GM18858 (cell line): ENCODE data around the gene KLHL22.
"Not testable (repeated sequence)": the region's sequence is repeated elsewhere in the genome, so short reads cannot be mapped to it uniquely, and the experiment has no call there.

ENCODE experiments used
- ATAC-seq: cut with Tn5 transposase; IDR thresholded peaks from one replicate; pipeline ENCODE4 v1.9.1; 2021; ENCODE audit not compliant: unreplicated experiment

The KLHL22 gene

DNA sequence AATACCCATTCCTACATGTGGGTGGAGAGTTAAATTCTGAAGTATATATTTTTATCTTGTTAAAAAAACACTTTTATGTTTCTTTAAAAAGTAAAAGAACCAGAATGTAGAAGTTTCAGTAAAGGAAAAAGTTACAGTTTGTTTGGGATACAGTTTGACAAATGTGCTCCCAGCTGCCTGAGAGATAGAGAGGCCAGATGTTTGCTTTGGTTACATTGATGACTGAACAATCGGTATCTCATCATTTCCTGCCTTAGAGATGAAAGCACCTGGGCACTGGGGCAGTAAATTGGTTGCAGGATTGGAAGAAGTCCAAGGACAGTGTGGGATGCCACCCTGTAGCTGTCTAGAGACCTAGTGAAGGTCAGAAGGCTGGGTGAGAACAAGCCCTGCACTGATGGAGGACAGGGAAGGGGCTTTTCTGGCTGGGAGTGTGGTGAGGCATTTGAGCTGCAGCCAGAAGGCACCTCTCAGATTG is 28.4 kb upstream of the KLHL22 start:
- ATAC-seq = no peak

DNA sequence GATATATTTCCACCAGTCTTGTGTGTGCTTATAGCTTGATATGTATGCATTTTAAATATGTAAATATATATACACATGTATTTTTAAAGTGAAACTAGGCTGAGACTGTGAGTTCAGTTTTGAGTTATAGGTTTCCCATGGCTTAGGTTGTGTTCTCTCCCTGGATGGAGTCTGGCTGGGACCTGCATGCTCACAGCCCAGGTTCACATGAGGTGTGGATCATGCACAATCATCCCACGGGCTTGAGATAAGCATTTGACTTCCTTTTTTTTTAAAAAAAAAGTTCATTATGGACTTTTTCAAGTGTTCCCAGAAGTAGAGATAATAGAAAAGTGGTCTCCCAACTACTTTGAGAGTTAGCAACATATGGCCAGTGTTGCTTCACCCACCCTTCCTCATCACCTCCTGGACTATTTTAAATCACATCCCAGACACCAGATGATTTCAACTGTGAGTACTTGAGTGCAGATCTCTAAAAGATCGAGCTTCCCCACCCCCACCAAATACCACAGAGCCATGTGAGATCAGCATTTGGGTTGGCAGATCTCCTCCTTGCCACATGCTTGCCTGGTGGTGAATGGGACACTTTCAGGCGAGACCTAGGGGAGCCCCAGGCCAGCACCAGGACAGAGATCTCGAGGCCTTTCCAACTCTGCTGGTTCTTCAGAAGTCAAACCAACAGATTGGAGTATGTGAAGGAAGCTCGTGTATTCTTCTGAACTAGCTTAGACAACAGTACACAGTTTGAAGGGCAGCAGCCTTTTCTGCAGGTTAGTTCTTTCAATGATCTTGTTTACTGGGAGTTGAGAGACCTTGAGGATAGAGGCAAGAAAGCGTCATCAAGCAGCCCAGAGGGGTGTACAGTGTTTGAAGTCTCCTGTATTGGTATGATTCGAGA is 27.7 kb upstream of the KLHL22 start:
- ATAC-seq = no peak

DNA sequence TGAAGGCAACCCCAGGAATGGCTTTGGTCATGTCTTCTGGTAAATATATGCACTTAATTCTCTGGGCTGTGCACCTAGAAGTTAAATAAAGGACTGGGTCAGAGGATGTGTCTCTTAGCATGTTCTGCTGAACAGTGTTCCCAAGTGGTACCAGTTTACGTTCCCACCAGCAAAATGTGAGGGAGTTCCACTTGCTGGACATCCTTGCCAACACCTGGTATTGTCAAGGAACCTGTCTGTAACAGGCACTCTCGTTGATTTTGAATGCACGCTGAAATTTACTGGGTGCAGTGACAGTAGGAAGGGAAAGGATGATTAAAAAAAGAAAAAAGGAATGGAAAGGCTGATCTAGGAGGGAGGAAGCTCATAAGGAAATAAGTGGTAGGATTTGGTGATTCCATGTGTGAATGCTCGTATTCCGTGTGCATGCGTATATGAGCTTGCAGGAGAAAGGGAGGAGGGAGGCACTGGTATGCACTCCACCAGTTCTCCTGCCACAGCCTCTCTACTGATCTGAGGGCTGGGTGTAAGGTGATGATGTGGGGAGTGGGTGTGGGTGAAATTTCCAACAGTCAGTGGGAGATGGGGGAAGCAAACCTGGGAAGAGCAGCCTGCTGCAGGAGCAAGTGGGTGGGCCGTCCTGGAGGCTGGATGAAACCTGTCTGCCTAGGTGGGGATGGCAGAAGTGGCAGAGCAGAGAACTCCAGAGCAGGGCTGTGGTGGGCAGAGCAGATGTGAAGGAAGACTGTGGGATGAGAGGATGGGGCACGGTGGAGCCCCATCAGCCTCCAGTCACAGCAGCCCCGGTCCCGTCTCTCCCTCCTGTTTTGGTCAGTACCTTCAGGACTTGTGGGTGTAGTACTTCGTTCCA is 26.8 kb upstream of the KLHL22 start:
- ATAC-seq = no peak

DNA sequence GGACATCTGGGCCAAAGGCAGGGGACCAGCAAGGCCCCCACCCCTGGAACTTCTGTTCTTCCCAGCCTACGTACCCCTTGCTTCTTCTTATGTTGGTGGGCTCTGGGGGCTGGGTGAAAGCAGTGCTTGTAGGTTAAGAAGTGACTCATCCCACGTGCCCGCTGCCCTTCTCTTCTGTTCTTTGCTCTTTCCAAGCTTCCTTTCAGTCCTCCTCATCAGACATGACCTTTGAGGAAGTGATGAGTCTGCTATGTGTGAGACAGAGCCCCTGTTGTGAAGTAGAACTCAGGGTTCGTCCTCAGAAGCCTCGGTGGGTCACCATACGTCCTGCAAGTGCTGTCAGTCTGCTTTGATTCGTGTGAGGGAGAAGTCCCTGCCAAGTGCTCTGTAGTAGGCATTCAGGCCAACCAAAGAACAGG is 24.5 kb upstream of the KLHL22 start:
- no peak for ATAC-seq

DNA sequence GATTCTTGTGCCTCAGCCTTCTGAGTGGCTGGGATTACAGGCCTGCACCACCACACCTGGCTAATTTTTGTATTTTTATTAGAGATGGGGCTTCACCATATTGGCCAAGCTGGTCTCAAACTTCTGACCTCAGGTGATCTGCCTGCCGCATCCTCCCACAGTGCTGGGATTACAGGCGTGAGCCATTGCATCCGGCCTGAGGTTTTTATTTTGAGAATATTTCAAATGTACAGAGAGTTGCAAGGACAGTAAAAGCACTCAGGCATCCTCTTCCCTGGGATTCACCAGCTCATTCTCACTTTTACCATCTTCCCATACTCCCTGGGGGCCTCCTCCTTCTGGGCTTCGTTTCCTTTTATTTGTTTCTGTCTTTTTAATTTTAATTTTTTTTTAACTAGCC is 24.0 kb upstream of the KLHL22 start:
- ATAC-seq = no peak

DNA sequence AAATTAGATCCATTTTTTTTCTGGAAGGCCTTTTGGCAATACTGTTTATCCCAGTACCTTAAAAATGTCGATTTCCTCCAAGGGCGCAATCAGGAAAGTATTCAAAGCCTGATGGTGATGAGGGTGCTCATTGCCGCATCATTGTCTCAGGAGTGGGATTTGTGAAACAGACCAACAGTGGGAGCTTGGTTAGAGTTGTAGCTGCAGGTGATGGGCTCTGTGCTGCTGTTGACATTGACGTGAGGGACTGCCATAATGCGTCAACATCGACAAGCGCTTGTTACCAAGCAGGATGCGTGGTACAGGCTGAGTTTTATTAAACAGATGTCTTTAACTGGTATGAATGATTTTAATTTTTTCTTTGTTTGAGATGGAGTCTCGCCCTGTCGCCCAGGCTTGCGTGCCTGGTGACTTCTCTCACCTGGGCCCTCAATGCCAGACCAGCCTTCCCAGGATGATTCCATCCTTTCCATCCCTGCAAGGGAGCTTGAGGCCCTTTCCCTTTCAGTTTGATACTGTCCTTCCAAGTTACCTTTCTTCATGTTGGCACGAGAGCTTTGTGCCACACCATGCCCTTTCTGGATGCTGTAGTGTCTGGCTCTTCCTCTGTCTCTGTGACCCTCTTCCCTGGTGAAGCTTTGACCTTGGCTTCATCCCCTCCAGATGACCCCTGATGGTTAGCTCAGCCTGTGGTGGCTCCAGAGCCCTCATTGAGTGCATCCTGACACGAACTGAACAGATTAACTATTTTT is 22.4 kb upstream of the KLHL22 start:
- ATAC-seq = no peak

DNA sequence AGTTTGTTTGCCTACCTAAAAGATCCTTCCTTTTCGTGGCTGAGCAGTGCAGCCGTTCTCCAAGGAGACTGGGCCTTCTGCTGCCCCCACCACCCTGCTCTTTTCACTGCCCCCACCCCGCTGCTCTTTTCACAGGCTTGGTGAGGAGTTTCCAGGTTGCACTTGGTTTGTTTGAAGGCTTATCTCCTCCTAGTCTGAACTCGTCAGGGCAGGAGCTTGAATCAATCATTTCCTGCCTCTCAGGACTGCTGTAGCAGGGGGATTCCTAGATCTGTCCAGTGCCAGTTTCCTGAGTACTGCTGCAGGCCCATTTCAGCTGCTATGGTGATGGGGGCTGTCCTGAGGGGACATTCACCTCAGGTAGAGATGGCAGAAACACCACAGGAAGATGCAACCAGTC is 21.8 kb upstream of the KLHL22 start:
- no peak for ATAC-seq

DNA sequence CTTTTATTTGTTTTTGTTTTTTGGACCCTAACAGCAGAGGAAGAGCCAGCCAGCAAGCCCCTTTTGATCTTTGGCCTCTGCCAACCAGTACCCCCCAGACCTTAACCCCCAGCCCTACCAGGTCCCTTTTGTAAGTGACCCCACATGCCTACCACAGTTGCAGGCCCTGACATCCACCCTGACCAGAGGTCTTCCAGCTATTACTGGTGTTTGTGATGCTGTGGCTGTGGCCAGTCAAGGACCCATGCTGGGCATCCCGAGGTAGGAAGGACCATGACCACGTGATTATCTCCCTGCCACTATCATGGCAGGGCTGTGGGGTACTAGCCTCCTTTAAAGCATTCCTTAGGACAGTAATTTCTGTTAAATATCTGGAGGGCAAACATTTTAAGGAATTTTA is 20.8 kb upstream of the KLHL22 start:
- no peak for ATAC-seq

DNA sequence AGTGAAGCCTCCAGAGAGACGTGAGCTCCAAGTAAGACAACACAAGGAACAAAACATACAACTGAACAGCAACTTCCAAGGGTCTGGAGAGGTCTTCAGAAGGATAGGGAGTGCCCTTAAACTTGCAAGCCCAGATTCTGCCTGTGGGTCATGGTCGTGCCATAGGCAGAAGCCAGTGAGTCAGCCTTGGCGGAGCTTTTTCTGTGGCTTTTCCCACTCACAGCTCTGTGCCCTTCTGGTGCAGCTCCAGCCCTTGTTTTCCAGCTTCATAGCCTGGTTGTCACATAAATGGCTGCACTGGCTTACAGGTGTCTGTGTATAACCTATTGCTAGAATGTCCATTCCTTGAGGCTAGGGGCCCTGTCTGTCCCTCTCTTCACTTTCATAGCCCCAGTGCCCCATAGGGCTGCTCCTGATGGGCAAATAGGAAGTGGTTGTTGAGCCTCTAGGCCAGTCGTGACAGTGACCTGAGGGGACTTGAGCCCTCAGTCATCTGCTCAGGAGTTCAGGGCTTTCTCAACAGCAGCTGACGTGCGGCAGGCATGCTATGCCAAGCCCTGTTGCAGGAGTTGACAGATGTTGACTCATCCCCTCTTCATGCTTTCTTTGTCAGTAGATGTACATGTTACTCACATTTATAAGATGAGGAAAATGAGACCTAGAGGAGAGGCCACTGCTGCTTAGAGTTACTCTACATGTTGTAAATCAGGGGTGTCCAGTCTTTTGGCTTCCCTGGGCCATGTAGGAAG is 19.2 kb upstream of the KLHL22 start:
- no peak for ATAC-seq

DNA sequence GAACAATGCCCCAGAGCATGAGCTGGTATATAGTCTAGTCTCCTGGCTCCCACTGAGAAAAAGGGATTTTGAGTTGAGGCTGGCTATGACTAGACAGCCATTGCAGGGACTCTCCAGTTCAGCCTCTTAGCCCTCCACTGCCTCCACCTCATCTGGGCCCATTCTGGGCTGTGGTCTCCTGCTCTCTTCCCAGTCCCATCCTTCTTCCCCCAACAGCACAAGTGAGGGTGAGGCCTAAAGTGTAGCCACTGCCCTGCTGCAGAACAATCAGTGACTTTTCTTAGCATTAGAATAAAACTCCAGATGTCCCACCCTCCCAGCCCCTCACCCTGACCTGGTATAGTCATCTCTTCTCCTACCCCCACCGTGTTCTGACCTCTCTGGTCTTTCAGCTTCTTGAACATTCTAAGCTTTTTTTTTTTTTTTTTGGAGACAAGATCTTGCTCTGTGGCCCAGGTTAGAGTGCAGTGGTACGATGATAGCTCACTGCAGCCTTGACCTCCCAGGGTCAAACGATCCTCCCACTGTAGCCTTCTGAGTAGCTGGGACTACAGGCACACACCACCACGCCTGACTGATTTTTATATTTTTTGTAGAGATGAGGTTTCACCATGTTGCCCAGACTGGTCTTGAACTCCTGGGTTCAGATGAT is 16.1 kb upstream of the KLHL22 start:
- no peak for ATAC-seq

DNA sequence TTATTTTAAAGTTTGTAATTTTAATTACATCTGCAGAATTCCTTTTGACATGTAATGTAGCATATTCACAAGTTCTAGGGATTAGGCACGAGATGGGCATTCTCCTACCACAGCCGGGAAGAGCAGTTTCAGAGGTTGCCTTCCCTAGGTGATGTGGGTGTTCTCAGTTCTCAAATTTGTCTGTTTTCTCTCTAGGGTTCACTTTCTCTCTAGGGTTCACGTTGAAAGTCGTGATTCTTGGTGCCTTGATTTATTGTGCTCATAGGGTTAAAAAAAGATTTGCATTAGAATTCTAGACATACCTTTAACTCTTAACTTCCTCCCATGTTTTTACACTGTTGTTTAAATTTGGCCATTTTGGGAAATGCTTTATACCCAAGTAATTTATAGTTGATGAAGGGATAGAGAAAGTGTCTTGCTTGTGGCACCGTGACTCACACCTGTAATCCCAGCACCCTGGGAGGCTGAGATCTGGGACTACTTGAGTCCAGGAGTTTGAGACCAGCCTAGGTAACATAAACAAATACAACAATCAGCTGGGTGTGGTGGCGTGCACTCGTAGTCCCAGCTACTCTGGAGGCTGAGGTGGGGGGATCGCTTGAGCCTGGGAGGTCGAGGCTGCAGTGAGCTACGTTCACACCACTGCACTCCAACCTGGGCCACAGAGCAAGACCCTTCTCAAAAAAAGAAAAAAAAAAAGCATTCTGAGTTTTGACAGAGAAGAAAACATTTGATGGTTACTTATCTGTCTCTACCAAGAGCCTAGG is 15.4 kb upstream of the KLHL22 start:
- ATAC-seq = no peak

DNA sequence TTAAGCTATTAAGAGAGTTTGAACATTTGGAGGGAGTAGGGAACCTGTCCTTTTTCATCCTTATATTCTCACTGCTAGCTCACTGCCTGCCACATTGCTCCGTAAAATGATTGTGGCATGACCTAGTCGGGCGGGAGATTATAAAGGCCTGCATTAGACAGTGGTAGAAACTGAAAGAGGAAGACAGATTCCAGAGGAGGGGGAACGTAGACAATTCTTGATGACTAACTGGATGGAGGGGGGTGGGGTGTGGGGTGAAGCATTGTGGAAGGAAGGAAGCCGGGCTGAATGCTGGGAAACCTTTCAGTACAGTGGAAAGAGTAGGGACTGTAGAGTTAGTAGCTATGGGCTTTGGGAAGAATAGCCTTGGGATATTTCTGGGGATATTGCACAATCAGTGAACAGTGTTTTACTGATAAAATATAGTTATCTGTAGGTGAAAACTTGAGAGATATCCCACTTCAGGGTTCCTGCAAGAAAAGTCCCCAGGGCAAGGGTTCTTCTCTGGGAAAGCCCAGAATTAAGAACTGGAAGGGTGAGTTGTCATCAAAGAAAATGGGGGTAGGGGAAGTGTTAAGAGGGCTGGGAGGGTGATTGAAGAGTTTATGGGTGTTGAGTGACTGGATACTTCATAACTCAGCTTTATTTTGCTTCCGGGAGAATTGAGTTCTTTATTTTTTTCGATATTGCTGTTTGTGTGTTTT is 13.9 kb upstream of the KLHL22 start:
- no peak for ATAC-seq

DNA sequence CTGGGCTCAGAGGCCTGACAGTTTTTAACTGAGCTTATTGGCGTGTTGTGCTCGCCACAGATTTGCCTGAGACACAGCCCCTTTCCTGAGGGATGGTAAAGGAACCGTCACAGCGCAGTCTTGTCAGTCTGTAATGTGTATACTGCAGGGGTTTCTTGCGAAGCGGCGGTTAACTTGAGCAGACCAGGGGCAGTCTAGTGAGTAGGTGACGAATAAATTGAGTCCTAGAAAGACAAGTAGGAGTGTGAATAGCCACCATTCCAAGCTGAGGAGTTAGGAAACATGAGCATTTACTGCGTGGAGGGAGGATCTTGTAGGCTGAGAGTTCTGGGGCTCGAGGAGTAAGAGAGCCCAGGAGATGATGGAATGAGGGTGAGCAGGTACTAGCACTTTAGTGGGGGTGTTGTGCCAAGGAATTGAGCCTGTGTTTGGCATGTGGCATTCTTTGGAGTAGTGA is 13.2 kb upstream of the KLHL22 start:
- no peak for ATAC-seq

DNA sequence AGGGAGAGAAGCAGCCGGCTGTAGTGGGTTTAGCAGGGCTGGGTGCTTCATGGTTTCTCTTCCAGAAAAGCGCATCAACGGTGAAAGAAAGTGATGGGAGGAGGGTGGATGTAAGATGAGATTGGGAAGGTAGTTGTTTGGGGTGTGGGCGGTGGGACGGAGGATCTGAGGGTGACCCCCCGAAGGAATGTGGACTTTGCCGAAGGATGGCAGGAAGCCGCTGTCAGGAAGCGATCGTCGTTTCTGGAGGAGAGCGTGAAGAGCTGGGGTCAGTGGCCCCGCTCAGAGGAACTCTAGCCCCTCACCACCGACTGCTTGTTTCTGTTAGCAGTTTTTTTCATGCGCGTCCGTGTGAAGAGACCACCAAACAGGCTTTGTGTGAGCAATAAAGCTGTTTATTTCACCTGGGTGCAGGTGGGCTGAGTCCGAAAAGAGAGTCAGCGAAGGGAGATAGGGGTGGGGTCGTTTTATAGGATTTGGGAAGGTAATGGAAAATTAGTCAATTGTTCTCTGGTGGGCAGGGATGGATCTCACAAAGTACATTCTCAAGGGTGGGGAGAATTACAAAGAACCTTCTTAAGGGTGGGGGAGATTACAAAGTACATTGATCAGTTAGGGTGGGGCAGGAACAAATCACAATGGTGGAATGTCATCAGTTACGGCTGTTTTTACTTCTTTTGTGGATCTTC is 12.6 kb upstream of the KLHL22 start:
- ATAC-seq = not testable (repeated sequence)

DNA sequence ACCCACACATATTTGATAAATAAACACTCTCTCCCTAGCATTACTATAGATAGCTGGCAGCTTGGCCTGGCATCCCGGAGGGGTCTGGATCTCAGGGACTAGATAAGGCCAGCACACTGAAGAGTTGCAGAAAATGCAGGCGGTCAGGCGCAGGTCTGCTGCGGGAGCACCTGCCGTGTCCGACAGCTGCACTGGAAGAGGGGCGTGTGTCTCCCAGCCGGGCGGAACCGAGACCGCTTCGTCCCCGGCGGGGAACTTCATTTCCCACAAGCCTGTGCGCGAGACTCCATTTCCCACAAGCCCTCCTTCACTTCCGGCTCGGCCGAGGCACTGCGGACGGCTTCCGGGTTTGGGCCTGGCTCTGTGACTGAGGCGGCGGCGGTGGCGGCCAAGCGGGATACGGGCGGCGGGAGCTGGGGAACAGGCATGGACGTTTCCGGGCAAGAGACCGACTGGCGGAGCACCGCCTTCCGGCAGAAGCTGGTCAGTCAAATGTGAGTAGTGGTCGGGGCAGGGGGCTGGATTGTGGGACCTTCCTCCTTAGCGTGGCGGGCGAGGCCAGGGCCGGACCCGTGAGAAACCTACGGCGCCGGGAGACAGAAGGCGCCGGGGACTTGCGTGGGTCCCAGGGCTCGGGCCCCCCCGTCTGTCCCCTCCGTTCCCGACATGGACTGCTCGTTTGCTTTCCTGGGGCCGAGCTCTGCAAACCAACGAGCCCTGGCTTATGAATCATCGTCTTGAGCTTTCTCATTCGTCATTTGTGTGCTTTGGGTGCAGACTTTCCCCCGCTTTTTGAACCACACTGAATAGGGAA is 11.9 kb upstream of the KLHL22 start, which contains the start of gene MED15:
Gene MED15, plus strand, starts transcription at position 358 of the 814 bp plus-strand sequence. Its CDS starts 69 bp downstream, at position 427.
- ATAC-seq = peak; percentile 63

DNA sequence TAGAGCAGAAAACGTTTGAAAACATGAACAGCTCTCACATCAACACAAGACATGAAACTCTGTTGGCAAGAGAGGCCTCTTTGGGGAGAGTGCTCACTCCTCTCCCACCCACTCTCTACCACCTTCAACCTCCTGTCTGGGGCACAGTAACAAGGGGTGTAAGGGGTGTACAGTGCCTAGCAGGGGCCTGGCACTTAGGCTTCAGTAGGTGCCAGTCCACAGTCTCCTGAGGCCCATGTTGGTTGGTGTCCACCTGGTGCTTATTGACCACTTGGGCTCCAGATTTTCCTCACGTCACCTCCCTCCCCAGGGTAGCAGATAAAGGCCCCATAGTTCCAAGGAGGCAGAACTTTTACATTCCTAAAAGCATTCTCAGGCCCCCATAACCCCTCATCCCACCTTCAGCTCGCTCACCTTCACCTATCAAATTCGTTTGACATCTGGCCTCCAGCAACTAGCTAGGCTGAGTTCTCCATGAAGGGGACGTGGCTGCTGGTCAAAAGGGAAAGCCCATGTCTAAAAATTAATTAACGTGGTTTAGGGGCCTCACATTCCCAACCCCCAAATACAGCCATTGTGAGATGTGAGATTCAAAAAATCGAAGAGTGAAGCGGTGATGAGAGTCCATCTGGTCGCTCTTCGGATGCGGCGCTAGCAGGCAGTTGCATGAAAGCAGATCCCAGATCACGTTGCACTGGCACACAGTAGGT is 11.1 kb upstream of the KLHL22 start:
- ATAC-seq = no peak
